GM21576 (cell line): ENCODE results near the gene CCDC80.
"Not testable (repeated sequence)": the region's sequence is repeated elsewhere in the genome, so short reads cannot be mapped to it uniquely, and the experiment has no call there.

ENCODE experiments used
- ATAC-seq: cut with Tn5 transposase; IDR thresholded peaks from one replicate; pipeline ENCODE4 v1.9.1; 2021; ENCODE audit warnings: mild to moderate bottlenecking, moderate library complexity; ENCODE audit not compliant: unreplicated experiment

The CCDC80 gene

GRCh38 chr3:112640930-112641801 lies at the start of gene CCDC80:
TSS of gene CCDC80 (minus strand) at chr3:112641143. CDS start at chr3:112639905, 1,238 bp downstream.
- no peak for ATAC-seq

- no peak for ATAC-seq
Observed at GRCh38 chr3:112689989-112690388, 49.0 kb upstream of the CCDC80 start.

- no peak for ATAC-seq
Observed at GRCh38 chr3:112689385-112689784, 48.4 kb upstream of the CCDC80 start.

DNA sequence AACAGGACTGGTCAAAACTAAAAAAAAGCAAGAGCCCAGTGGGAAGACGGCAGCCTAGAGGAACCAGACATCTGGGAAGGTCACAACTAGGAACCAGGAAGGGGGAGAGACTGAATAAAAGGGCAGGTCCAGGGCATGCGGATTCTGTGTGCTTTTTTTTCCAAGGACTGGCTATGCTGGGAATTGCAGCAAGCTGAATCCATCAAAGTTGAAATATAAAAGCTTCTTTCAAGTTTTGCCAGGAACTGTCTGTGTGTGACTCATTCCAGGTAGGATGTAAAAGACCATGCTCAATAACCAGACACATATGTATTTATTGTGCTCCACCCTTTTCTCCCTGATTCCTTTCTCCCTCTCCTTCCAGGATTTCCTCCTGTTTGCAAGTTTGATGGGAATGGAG lies 47.9 kb upstream of the CCDC80 start:
- ATAC-seq: no peak

- ATAC-seq: no peak
Observed at GRCh38 chr3:112688085-112688769, 47.3 kb upstream of the CCDC80 start.

- no peak for ATAC-seq
Observed at GRCh38 chr3:112687616-112688015, 46.7 kb upstream of the CCDC80 start.

- no peak for ATAC-seq
Observed at GRCh38 chr3:112687211-112687610, 46.3 kb upstream of the CCDC80 start.

- ATAC-seq: no peak
Observed at GRCh38 chr3:112685956-112686799, 45.2 kb upstream of the CCDC80 start.

DNA sequence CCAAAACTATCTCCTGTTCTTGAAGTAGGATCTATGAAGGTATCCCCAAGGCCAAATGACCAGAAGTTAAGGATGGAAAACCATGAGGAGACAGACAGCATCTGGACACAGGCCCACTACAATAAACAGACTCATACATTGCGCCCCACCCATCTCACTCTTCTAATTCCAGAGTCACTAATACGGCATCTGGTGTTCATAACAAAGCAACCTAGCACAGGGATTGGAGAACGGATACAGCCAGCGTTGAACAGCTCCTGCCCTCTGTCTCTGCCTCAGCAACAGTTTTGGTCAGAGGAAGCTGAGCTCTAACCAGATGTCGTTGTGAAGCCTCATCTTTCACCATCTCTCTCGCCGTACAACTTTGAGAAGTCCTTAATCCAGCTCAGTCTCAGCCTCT lies 44.5 kb upstream of the CCDC80 start:
- no peak for ATAC-seq

- ATAC-seq: no peak
Observed at GRCh38 chr3:112682361-112682760, 41.4 kb upstream of the CCDC80 start.

GRCh38 chr3:112681822-112682325 lies 40.9 kb upstream of the CCDC80 start:
- no peak for ATAC-seq

DNA sequence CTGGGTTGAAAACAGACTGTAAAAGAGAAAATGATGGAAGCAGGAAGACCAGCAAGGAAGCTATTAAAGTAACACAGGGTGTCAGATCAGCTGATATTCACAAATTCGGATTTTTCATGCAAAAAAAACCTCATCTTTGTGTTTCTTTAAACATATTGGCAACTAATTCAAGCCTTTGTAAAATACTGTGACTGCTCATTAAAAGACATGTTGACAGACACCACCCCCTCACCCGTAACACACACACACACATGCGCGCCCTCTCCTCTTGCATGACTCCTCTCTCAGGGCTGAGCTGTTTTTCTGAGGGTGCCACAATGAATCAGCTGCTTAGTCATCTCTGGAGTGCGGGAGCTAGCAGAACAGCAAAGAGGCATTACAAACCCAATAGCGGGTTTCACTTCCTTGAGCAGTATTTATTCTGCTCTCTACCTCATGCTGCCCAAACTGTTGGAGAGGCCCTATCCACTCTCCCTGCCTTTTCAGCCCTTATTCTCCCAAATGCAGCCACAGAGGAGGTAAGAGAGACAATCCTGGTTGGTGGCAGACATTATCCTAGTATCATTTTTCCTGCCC lies 35.8 kb upstream of the CCDC80 start:
- peak; percentile 99 for ATAC-seq

DNA sequence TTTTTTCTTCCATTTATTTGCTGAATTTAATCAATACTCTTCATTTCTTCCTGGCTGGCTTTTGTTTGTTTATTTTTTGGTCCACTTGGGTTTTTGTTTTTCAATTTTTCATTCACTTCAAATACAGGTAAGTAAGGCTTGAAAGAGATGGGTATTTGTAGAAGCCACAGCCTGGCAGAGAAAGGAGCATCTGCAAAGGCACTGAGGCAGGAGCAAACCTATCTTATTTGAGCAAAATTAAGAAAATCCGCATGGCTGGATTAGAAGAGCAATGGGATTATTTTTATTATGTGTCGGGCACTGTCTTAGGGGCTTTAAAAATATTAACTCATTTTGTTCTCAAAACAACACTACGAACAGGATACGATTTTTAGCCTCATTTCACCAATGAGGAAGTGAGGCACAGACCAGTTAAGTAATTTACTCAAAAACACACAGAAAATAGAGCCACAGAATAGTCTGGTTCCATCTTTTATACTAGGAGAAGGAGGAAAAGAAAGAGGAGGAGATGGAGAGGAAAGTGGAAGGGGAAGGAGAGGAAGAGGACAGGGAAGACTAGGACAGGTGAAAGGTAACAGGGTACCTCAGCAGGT lies 35.1 kb upstream of the CCDC80 start:
- no peak for ATAC-seq

- no peak for ATAC-seq
Observed at GRCh38 chr3:112675349-112675748, 34.4 kb upstream of the CCDC80 start.

DNA sequence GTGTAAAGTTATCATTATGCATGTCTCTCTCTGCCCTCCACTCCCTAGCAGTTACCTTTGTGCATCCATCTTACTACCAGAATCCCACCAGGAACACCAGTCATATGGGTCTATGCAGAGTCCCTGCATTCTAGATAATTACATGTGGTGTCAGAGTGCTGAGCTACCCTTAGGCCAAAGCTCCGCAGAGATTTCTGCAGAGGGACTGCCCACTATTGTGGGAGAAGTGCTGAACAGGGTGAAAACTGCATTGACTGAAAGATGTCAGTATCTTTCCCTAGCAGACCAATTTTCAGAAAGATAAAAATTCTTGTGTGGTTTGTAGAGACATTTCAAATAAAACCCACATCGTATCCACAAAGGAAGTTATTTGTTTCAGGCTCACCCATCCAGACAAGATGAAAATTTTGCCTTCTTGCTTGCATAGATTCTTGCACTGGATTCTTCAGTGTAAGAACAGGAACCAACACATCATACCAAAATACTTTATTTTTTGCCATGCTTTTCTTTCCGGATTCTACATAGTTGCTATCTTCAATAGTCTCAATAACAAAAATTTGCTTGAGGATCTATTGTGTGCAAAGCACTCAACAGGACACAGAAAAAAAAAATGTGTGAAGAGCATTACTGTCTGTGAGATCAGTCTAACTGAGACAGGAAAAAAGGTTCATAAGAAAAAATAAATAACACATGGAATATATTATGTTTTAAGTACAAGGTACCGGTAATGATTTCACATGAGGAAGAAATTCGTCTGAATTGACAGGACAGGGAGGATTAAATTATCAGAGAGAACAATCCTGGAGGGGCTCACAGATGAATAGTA lies 32.0 kb upstream of the CCDC80 start:
- ATAC-seq: no peak

DNA sequence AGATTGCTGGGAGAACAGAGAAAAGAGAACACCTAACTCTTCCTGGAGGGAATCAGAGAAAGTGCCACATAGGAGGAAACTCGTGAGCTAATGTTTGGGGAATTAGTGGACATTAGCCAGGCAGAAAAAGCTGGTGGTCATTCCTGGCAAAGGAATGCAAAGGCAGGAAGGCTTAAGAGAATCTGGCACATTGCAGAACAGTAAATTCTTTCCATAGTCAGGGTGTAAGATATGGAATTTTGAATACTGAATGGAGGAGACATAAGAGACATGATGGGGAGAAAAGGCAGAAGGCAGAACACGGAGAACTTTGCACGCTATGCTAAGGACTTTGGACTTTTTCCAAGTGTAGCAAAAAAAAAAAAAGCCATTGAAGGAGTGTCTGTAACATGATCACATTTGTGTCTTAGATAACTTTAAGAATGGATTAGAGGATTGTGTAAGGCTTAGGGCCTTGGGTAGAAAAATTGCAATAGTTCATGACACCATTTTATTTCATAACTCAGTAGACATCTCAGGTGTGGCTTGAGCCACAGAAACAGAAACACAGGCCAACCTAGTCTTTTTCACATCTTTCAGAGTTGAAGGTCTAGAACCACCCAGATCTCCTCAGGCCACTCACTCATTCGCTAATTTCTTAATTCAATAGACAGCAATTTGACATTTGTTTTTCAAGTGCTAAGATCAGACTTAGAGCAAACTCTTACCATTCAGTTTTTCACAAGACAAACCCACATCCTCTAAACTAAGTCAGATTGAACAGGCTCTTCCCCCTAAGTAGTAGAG lies 31.2 kb upstream of the CCDC80 start:
- no peak for ATAC-seq

GRCh38 chr3:112670824-112671223 lies 29.9 kb upstream of the CCDC80 start:
- no peak for ATAC-seq

DNA sequence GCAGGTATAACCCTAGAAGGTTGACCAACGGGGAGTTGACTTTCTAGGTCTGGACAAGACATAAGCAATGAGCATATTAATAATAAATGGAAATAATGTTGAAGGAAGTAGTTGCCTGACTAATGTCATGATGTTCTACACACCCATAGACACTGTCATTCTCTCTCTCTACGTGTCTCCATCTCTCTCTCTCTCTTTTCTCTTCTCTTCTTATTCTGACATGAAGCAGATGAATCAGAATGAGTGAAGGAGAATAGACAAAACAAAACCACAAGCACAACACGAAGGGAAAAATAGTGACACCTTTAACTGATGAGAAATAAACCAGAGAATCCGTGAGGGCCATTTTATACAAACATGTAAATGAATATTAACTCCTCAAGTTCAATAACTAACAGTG lies 26.7 kb upstream of the CCDC80 start:
- ATAC-seq: no peak

DNA sequence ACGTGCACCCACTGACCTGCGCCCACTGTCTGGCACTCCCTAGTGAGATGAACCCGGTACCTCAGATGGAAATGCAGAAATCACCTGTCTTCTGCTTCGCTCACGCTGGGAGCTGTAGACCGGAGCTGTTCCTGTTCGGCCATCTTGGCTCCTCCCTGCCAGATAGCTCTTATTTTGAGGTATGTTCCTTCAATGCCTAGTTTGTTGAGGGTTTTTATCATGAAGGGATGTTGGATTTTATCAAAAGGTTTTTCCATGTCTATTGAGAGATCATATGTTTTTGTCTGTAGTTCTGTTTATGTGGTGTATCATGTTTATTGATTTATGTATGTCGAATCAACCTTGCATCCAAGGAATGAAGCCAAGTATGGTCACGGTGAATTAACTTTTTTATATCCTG lies 24.1 kb upstream of the CCDC80 start:
- not testable (repeated sequence) for ATAC-seq
